ENCODE measurements around the gene MTUS2. TPM values are rescaled to one million over a fixed set of nuclear protein-coding genes. Genes with fewer than 3 reads are reported as not detected.

MTUS2 gene
- total and polyA plus RNA-seq, 10 of the 15 experiments (the other 5 are each of a cell fraction or from before 2014, with no cell fraction given): under 0.01 to 0.05 (median 0.02) TPM; not detected in 6

GRCh38 chr13:28954419-28954725 is 134.2 kb downstream of the MTUS2 start:
- Histone ChIP-seq H2AFZ (ENCODE audit: control insufficient read depth, low read depth, low read length) (no peak overlapping the region), H3K4me3 (no peak overlapping the region), H3K79me2 (ENCODE audit: control insufficient read depth, insufficient read depth, low read length) (no peaks in the 10 kb centered on the region), H3K9ac (ENCODE audit: control insufficient read depth, insufficient read depth, low read length) (no peak overlapping the region), H3K27me3 (replicated peaks in 1 of 2; ENCODE audit: control insufficient read depth in 2 of 2, insufficient read depth in 2 of 2, low read length in 1 of 2) (no peaks in the 10 kb centered on the region), H4K20me1 (ENCODE audit: control insufficient read depth, insufficient read depth) (no peaks in the 10 kb centered on the region), H3K4me1 (ENCODE audit: control insufficient read depth, insufficient read depth, low read length) (no peaks in the 10 kb centered on the region), H3K36me3 (ENCODE audit: control insufficient read depth in 2 of 2, insufficient read depth in 2 of 2, low read length in 1 of 2) (no peaks in the 10 kb centered on the region), H3K27ac (ENCODE audit: control insufficient read depth, insufficient read depth) (no peak overlapping the region), H3K4me2 (ENCODE audit: control insufficient read depth, insufficient read depth) (no peak overlapping the region), H3K9me3 (replicated peaks; ENCODE audit: control insufficient read depth, insufficient read depth, low read length) (no peaks in the 10 kb centered on the region)
- no peak for TF ChIP-seq STAT1 (conservative IDR thresholded peaks at IDR 0.05)
- TF ChIP-seq PRDM15 (CRISPR knock-in tag; IDR thresholded peaks at IDR 0.05): no peak
- no peak for TF ChIP-seq POLR2AphosphoS5 (IDR thresholded peaks at IDR 0.05; ENCODE audit: low read length)
- no peak for TF ChIP-seq EP300 (IDR thresholded peaks at IDR 0.05; ENCODE audit: borderline replicate concordance in 1 of 2, control insufficient read depth in 1 of 2, low read depth in 2 of 2, low read length in 2 of 2)
- TF ChIP-seq SUPT20H (IDR thresholded peaks at IDR 0.05; ENCODE audit: borderline replicate concordance, control insufficient read depth, low read depth, low read length): no peak
- no peak for TF ChIP-seq KDM1A (IDR thresholded peaks at IDR 0.05; ENCODE audit: borderline replicate concordance)
- no peak for TF ChIP-seq MTA3 (IDR thresholded peaks at IDR 0.05; ENCODE audit: borderline replicate concordance, low read length)
- no peak for TF ChIP-seq ATF7 (IDR thresholded peaks at IDR 0.05; ENCODE audit: low read depth)
- TF ChIP-seq HCFC1 (IDR thresholded peaks at IDR 0.05; ENCODE audit: low read length): no peak
- TF ChIP-seq MLLT1 (IDR thresholded peaks at IDR 0.05): no peak
- no peak for TF ChIP-seq ZNF274 (IDR thresholded peaks at IDR 0.05; ENCODE audit: insufficient read depth, insufficient read length)
- TF ChIP-seq ATF3 (IDR thresholded peaks at IDR 0.05; ENCODE audit: borderline replicate concordance, extremely low read depth, low read depth, low read length): no peak
- intact Hi-C loops (cut with micrococcal nuclease; ENCODE audit: unreplicated experiment): no loop called here
- ChIA-PET SMC1A (ENCODE audit: uncharacterized antibody, unreplicated experiment) (no interaction called here), POLR2A (no interaction called here), RAD21 (ENCODE audit: unreplicated experiment) (no interaction called here), CTCF (no interaction called here)
- ATAC-seq (no peak), FAIRE-seq (no peak), DNase-seq (ENCODE audit: low read depth, low spot score) (no peak)
- BruUV-seq (replicated peaks): no TSS peak
- WGBS (ENCODE audit: insufficient coverage, insufficient replicate concordance, low lambda C conversion rate, missing lambda C conversion rate): 11% methylated on average over 5 of the region's 5 CpGs
- in situ Hi-C loops (cut with MboI): no loop called here
